A375 (cell line): ENCODE results near the gene AEBP2. TPM values are rescaled to one million over a fixed set of nuclear protein-coding genes. Genes with fewer than 3 reads are reported as not detected.

Experiments
- small RNA-seq: library from RNA; depleted of rRNA; stranded (forward); fragments of <200 nt; gene quantifications from one replicate; pipeline ENCODE3, GENCODE V24; 2014
- total RNA-seq: library from RNA; depleted of rRNA; stranded (reverse); fragments of >200 nt; shearing (Covaris generic); gene quantifications from 2 replicates; pipeline ENCODE4 v1.2.3, GENCODE V29; 2014; rRNA removed

The AEBP2 gene, protein sequence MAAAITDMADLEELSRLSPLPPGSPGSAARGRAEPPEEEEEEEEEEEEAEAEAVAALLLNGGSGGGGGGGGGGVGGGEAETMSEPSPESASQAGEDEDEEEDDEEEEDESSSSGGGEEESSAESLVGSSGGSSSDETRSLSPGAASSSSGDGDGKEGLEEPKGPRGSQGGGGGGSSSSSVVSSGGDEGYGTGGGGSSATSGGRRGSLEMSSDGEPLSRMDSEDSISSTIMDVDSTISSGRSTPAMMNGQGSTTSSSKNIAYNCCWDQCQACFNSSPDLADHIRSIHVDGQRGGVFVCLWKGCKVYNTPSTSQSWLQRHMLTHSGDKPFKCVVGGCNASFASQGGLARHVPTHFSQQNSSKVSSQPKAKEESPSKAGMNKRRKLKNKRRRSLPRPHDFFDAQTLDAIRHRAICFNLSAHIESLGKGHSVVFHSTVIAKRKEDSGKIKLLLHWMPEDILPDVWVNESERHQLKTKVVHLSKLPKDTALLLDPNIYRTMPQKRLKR
- total RNA-seq, result 12.0 and 14.7 TPM in 2 replicates

DNA sequence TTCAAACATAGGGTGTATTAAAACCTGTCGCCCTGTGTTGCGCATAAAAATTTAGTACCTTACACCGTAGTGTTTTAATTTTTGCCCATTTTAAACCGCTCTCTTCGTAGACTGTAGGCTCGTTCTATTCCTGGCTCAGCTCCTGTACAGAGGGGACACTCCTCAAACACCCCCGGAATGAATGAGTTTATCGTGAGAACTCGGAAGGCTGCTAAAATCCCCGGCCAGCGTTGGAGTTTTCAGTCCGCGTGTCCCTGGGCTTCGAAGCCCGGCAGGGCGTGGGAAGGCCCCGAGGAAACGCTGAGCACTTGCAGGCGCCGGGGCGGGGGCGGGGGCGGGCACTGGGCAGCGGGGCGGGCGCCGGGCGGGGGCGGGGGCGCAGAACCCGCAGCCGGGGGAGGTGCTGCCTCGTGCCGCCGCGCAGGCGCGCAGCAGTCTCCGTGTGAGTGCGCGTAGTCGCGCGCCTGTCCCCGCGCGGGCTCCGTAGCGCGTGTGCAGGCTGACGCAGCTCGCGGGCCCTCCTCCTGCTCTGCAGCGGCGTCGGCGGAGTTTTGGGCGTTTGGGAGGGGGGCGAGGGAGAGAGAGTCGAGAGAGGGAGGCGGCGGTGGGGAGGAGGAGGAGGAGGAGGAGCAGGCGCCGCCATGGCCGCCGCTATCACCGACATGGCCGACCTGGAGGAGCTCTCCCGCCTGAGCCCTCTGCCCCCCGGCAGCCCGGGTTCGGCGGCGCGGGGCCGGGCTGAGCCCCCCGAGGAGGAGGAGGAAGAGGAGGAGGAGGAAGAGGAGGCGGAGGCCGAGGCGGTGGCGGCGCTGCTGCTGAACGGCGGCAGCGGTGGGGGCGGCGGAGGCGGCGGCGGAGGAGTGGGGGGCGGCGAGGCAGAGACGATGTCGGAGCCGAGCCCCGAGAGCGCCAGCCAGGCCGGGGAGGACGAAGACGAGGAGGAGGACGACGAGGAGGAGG, at the start of gene AEBP2:
AEBP2 (plus strand) TSS at position 434 of the 960 bp plus-strand sequence; CDS start at position 642, 208 bp downstream.

Small RNAs within 50 kb of the gene (small RNA-seq; reads per million reads assigned to genes)
- gene AC091805.2 (not detected), gene RNU6-254P (not detected)
